HCT116 (cell line): ENCODE results near the gene FCN1. TPM values are rescaled to one million over a fixed set of nuclear protein-coding genes. Genes with fewer than 3 reads are reported as not detected.

Source experiments
- ATAC-seq: fragments of 200-7000 bp; cut with Tn5 transposase; 2 replicates; pipeline ENCODE4 v1.9.1; 2020; ENCODE audit warnings: mild to moderate bottlenecking, moderate library complexity
- BruUV-seq: library from RNA; stranded (reverse); fragments of 400-500 nt; replicated peaks from 2 replicates; lab custom pipeline; 2021; lab: Mats Ljungman, UMichigan
- CTCF ChIA-PET: fragments of 300-600 bp; sonication (Branson Sonifier 250); formaldehyde crosslinking; loops from one replicate; lab custom pipeline; 2021; ENCODE audit warnings: antibody characterized with exemption; lab: Charles Lee
- POLR2A ChIA-PET: fragments of 300-600, 350-600 bp; sonication (Branson Sonifier 250); formaldehyde crosslinking; loops from one replicate; lab custom pipeline; 2021; ENCODE audit warnings: antibody characterized with exemption; lab: Charles Lee
- RAD21 ChIA-PET, 2 experiments: fragments of 300-600 bp; sonication (Branson Sonifier 250); formaldehyde crosslinking; loops; one replicate each; lab custom pipeline; 2023; ENCODE audit warnings: low total read pairs in 2 of 2; ENCODE audit not compliant: uncharacterized antibody in 2 of 2, unreplicated experiment in 2 of 2, low non-redundant PET in 1 of 2; lab: Charles Lee
- DNase-seq: peaks from one replicate; pipeline ENCODE4 v3.0.0-alpha.2; 2010; ENCODE audit warnings: low read depth, low spot score
- H2AFZ ChIP-seq: fragments of 200-600 bp; shearing (Covaris generic), sonication (generic); 2 replicates; pipeline ENCODE4 v1.6.1; 2017; ENCODE audit warnings: low read depth, mixed run types, mixed read lengths, antibody characterized with exemption, low read length; ENCODE audit not compliant: poor library complexity, severe bottlenecking
- H3K27ac ChIP-seq: 2 replicates; pipeline ENCODE4 v1.5.1; 2012; ENCODE audit warnings: low read depth, low read length
- H3K27me3 ChIP-seq: fragments of 200-600 bp; sonication (generic); 2 replicates; pipeline ENCODE4 v1.6.1; 2016; ENCODE audit warnings: mixed run types, low read length, mixed read lengths; ENCODE audit not compliant: insufficient read depth
- H3K36me3 ChIP-seq, 2 experiments: fragments of 200-500 bp in 1 of 2; fragments of 200-600 bp in 1 of 2; sonication (Bioruptor generic) in 1 of 2; sonication (generic) in 1 of 2; 2 replicates each; pipeline versions ENCODE4 v1.5.1 to v1.6.1; 2014 to 2016; ENCODE audit warnings: low read length in 2 of 2, inconsistent platforms in 1 of 2, mixed read lengths in 1 of 2, mixed run types in 1 of 2; ENCODE audit not compliant: insufficient read depth in 2 of 2, control insufficient read depth in 1 of 2
- H3K4me1 ChIP-seq, 2 experiments: fragments of 200-600 bp in 1 of 2; sonication (generic) in 1 of 2; 2 replicates each; pipeline versions ENCODE4 v1.5.1 to v1.6.1; 2012 to 2017; ENCODE audit warnings: low read length in 2 of 2, inconsistent platforms in 1 of 2, mild to moderate bottlenecking in 1 of 2, mixed read lengths in 1 of 2, mixed run types in 1 of 2, moderate library complexity in 1 of 2; ENCODE audit not compliant: insufficient read depth in 2 of 2, control insufficient read depth in 1 of 2
- H3K4me2 ChIP-seq: fragments of 200-600 bp; sonication (generic); 2 replicates; pipeline ENCODE4 v1.6.1; 2017; ENCODE audit warnings: mixed run types, low read length, mixed read lengths
- H3K4me3 ChIP-seq, 2 experiments: fragments of 200-600 bp in 1 of 2; sonication (generic) in 1 of 2; replicated peaks in 1 of 2; 2 replicates each; pipeline ENCODE4 v1.5.1; 2011 to 2016; ENCODE audit warnings: low read length in 2 of 2, control low read depth in 1 of 2, low read depth in 1 of 2, mild to moderate bottlenecking in 1 of 2, mixed read lengths in 1 of 2, mixed run types in 1 of 2
- H3K79me2 ChIP-seq: fragments of 200-600 bp; sonication (generic); 2 replicates; pipeline ENCODE4 v1.6.1; 2017; ENCODE audit warnings: mild to moderate bottlenecking, mixed run types, low read length, moderate library complexity, mixed read lengths; ENCODE audit not compliant: insufficient read depth
- H3K9ac ChIP-seq: fragments of 200-600 bp; sonication (generic); 2 replicates; pipeline ENCODE4 v1.6.1; 2016; ENCODE audit warnings: low read length, mixed read lengths
- H3K9me2 ChIP-seq: fragments of 200-600 bp; sonication (generic), shearing (Covaris generic); 2 replicates; pipeline ENCODE4 v1.6.1; 2017; ENCODE audit warnings: mixed run types, mild to moderate bottlenecking, moderate library complexity; ENCODE audit not compliant: insufficient read depth
- H3K9me3 ChIP-seq, 2 experiments: fragments of 200-500 bp in 1 of 2; fragments of 200-600 bp in 1 of 2; sonication (Bioruptor generic) in 1 of 2; sonication (generic) in 1 of 2; 2 replicates each; pipeline ENCODE4 v1.6.1; 2014 to 2017; ENCODE audit warnings: low read length in 2 of 2, mixed read lengths in 2 of 2, inconsistent platforms in 1 of 2, low read depth in 1 of 2, mild to moderate bottlenecking in 1 of 2, mixed run types in 1 of 2, moderate library complexity in 1 of 2; ENCODE audit not compliant: control insufficient read depth in 1 of 2, insufficient read depth in 1 of 2
- H4K20me1 ChIP-seq: fragments of 200-600 bp; sonication (generic), shearing (Covaris generic); 2 replicates; pipeline ENCODE4 v1.6.1; 2017; ENCODE audit warnings: mixed run types, mild to moderate bottlenecking, moderate library complexity; ENCODE audit not compliant: insufficient read depth
- EGR1 ChIP-seq: IDR thresholded peaks from 2 replicates; pipeline ENCODE4 v1.6.1; 2012; ENCODE audit warnings: low read depth
- ELF1 ChIP-seq: IDR thresholded peaks from 2 replicates; pipeline ENCODE4 v1.6.1; 2012; ENCODE audit warnings: low read depth, borderline replicate concordance
- JUND ChIP-seq: IDR thresholded peaks from 2 replicates; pipeline ENCODE4 v1.6.1; 2012
- POLR2AphosphoS5 ChIP-seq: IDR thresholded peaks from 2 replicates; pipeline ENCODE4 v1.6.1; 2011; ENCODE audit warnings: mild to moderate bottlenecking, low read depth, low read length, moderate library complexity
- SRF ChIP-seq: IDR thresholded peaks from 2 replicates; pipeline ENCODE4 v1.6.1; 2012; ENCODE audit warnings: low read depth
- YY1 ChIP-seq: IDR thresholded peaks from 2 replicates; pipeline ENCODE4 v1.6.1; 2011; ENCODE audit warnings: low read length, low read depth, moderate library complexity, mild to moderate bottlenecking; ENCODE audit not compliant: insufficient replicate concordance; ENCODE audit errors: extremely low read depth
- intact Hi-C: fragments of 100-400 bp; cut with micrococcal nuclease; formaldehyde crosslinking; loops from 2 replicates; pipeline ENCODE4 v1.10.0; 2022
- total RNA-seq: library from RNA; stranded (reverse); gene quantifications from one replicate; pipeline ENCODE4 v1.2.1, GENCODE V29; 2021; ENCODE audit not compliant: unreplicated experiment
- TF ChIP-seq, protein P1 (sequence below): IDR thresholded peaks from 2 replicates; pipeline ENCODE4 v1.6.1; 2011; ENCODE audit warnings: mild to moderate bottlenecking, low read length, moderate library complexity; ENCODE audit not compliant: insufficient replicate concordance; ENCODE audit errors: extremely low read depth

FCN1 gene
- total RNA-seq, 1 experiment from 2014 or later = not detected

DNA sequence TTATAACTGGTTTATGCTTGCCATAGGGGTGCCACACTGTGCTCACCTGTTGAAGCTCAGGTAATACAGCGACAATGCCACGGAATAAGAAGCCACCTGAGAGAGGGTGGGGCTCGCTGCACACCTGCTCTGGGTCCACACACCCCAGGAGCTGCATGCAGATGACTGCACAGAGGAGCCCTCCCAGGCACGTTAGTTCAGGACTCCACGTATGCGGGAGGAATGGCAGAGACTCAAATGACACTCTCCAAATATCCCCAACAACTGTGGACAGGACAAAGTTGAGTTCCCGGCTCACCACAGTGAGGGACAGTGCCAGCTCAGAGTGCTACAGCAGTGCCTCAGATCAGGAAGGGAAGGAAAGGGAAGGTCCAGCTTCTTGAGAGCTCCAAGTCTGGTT is 5.8 kb upstream of the FCN1 start:
- ChIA-PET CTCF (no interaction called here), POLR2A (no interaction called here), RAD21 (no interaction called here)
- peaks cover 0 to 5% of the 10 kb centered on the region in 2 experiments; a peak in 1 of 4 replicates for H3K9me3 ChIP-seq
- H3K27me3 ChIP-seq = no peaks in the 10 kb centered on the region
- H3K4me3 ChIP-seq = no peak overlapping the region
- no peaks in the 10 kb centered on the region for H3K79me2 ChIP-seq
- ATAC-seq = no peak
- no peak for DNase-seq
- intact Hi-C loops = no loop called here
- BruUV-seq = no TSS peak
- no peaks in the 10 kb centered on the region for H3K4me1 ChIP-seq
- H3K4me2 ChIP-seq = no peak overlapping the region
- H3K9me2 ChIP-seq = no peaks in the 10 kb centered on the region
- H3K27ac ChIP-seq = no peak overlapping the region
- no peaks in the 10 kb centered on the region for H3K36me3 ChIP-seq
- no peaks in the 10 kb centered on the region for H4K20me1 ChIP-seq
- H2AFZ ChIP-seq = no peak overlapping the region
- TF ChIP-seq, protein P1, sequence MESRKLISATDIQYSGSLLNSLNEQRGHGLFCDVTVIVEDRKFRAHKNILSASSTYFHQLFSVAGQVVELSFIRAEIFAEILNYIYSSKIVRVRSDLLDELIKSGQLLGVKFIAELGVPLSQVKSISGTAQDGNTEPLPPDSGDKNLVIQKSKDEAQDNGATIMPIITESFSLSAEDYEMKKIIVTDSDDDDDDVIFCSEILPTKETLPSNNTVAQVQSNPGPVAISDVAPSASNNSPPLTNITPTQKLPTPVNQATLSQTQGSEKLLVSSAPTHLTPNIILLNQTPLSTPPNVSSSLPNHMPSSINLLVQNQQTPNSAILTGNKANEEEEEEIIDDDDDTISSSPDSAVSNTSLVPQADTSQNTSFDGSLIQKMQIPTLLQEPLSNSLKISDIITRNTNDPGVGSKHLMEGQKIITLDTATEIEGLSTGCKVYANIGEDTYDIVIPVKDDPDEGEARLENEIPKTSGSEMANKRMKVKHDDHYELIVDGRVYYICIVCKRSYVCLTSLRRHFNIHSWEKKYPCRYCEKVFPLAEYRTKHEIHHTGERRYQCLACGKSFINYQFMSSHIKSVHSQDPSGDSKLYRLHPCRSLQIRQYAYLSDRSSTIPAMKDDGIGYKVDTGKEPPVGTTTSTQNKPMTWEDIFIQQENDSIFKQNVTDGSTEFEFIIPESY = no peak
- no peak overlapping the region for H3K9ac ChIP-seq

DNA sequence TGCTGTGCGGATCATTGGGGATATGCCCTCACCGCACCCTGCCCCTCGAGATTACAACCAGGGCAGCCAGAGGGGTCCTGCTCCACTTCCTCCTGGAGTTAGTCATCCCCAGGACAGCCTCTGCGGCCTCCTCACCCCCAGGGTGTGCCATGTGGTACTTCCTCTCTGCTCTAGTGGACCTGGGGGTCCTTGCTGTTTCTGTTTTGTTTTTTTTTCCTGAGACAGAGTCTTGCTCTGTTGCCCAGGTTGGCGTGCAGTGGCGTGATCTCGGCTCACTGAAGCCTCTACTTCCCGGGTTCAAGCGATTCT is 5.2 kb upstream of the FCN1 start:
- ChIA-PET CTCF (no interaction called here), POLR2A (no interaction called here), RAD21 (no interaction called here)
- no TSS peak for BruUV-seq
- no peak for DNase-seq
- H3K27me3 ChIP-seq = no peaks in the 10 kb centered on the region
- H3K9me2 ChIP-seq = no peaks in the 10 kb centered on the region
- no peaks in the 10 kb centered on the region for H4K20me1 ChIP-seq
- H3K4me2 ChIP-seq = no peak overlapping the region
- no peaks in the 10 kb centered on the region for H3K79me2 ChIP-seq
- no peaks in the 10 kb centered on the region for H3K4me1 ChIP-seq
- peaks cover 0 to 5% of the 10 kb centered on the region in 2 experiments; a peak in 1 of 4 replicates for H3K9me3 ChIP-seq
- H3K36me3 ChIP-seq = no peaks in the 10 kb centered on the region
- H2AFZ ChIP-seq = no peak overlapping the region
- intact Hi-C loops = no loop called here
- no peak overlapping the region for H3K4me3 ChIP-seq
- H3K27ac ChIP-seq = no peak overlapping the region
- no peak overlapping the region for H3K9ac ChIP-seq
- TF ChIP-seq ELF1 = no peak
- no peak for TF ChIP-seq EGR1
- TF ChIP-seq YY1 = no peak
- no peak for TF ChIP-seq SRF
- TF ChIP-seq POLR2AphosphoS5 = no peak
- TF ChIP-seq JUND = no peak
- ATAC-seq = no peak
